ENCODE measurements around the gene ATXN2L. TPM values are rescaled to one million over a fixed set of nuclear protein-coding genes. Genes with fewer than 3 reads are reported as not detected.
A peak's percentile ranks its signal among the peaks of the same experiment; 100 is the strongest.

Gene ATXN2L
- total and polyA plus RNA-seq, 2 of the 13 experiments (the other 11 are each of a cell fraction or from before 2014, with no cell fraction given) = 40.8 to 55.1 TPM

DNA sequence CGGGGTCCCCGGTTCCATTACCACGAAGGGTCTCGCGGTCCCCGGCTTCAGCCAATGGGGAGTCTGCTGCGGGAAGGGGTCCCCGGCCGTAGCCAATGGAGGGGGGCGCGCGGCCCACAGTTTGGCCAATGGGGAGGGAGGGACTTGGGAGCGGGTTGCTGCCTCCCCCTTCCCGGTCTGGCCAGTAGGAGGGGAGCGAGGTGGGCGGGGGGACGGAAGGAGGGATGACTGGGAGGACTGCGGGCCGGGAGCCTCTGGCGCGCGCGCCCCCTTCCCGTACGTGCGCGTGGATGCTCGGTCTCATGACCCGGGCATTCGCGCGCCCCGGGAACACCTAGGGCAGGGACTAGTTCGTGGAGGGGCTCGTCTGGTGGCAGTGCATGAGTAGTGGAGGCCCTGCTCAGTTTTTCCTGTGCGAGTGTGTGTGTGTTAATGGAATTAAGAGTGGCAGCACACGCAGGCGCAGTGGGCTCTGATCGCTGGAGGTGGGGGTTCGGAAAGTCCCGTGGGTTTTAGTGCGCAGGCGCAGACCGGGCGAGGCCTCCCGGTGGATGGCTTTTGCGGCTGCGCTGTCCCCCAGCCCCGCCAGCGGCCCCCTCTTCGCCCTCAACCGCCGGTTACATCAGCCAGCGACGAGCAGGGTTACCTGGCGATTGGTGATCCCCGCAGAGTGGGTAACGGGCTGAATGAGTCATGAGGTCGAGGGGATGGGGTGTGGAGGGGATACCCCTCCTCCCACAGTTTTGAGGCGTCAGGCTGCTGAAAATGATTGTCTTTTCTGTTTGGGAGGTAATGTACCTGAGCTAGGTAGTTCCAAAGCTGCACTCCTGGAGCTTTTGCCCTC is 1.3 kb downstream of the ATXN2L start (continued):
- TF ChIP-seq PREB (CRISPR knock-in tag; IDR thresholded peaks at IDR 0.05) (no peak), ZBTB3 (CRISPR knock-in tag; IDR thresholded peaks at IDR 0.05; ENCODE audit: borderline replicate concordance, low read depth) (peak; percentile 24; the same call in 1 of the 2 replicates), FOXM1 (CRISPR knock-in tag; IDR thresholded peaks at IDR 0.05) (no peak), SRY (CRISPR knock-in tag; IDR thresholded peaks at IDR 0.05) (peak; percentile 52; the same call in 1 of the 2 replicates), ZNF136 (CRISPR knock-in tag; IDR thresholded peaks at IDR 0.05; ENCODE audit: low read depth) (no peak), BRF2 (CRISPR knock-in tag; IDR thresholded peaks at IDR 0.05) (no peak), ZKSCAN1 (IDR thresholded peaks at IDR 0.05; ENCODE audit: low read length) (no peak), SRSF1 (optimal IDR thresholded peaks at IDR 0.05; ENCODE audit: low read depth, low read length) (no peak), ATF7-NPFF (CRISPR knock-in tag; IDR thresholded peaks at IDR 0.05; ENCODE audit: low read depth) (no peak; the same call in 1 of the 2 replicates), KLF16 (CRISPR knock-in tag; IDR thresholded peaks at IDR 0.05) (peak in 1 of 2 experiments; percentile 58; a peak in 2 of 4 replicates), ZNF432 (CRISPR knock-in tag; IDR thresholded peaks at IDR 0.05; ENCODE audit: borderline replicate concordance) (no peak), HES4 (CRISPR knock-in tag; IDR thresholded peaks at IDR 0.05; ENCODE audit: borderline replicate concordance) (no peak; the same call in 1 of the 2 replicates), MXD1 (CRISPR knock-in tag; IDR thresholded peaks at IDR 0.05) (peak; percentile 49), RBFOX2 (IDR thresholded peaks at IDR 0.05; ENCODE audit: low read depth, low read length) (peak; percentile 96), ZFP90 (CRISPR knock-in tag; IDR thresholded peaks at IDR 0.05; ENCODE audit: borderline replicate concordance) (0 out of 2 replicates have a peak, but pooled peaks have one; percentile 67), ZNF317 (CRISPR knock-in tag; IDR thresholded peaks at IDR 0.05) (peak; percentile 25; the same call in 1 of the 2 replicates), ZNF703 (CRISPR knock-in tag; IDR thresholded peaks at IDR 0.05; ENCODE audit: borderline replicate concordance) (no peak), SP1 (IDR thresholded peaks at IDR 0.05) (no peak), SP1 (CRISPR knock-in tag; IDR thresholded peaks at IDR 0.05) (peak; percentile 72), NR1H2 (CRISPR knock-in tag; IDR thresholded peaks at IDR 0.05; ENCODE audit: borderline replicate concordance, low read depth) (no peak)
- TF ChIP-seq, protein P1, sequence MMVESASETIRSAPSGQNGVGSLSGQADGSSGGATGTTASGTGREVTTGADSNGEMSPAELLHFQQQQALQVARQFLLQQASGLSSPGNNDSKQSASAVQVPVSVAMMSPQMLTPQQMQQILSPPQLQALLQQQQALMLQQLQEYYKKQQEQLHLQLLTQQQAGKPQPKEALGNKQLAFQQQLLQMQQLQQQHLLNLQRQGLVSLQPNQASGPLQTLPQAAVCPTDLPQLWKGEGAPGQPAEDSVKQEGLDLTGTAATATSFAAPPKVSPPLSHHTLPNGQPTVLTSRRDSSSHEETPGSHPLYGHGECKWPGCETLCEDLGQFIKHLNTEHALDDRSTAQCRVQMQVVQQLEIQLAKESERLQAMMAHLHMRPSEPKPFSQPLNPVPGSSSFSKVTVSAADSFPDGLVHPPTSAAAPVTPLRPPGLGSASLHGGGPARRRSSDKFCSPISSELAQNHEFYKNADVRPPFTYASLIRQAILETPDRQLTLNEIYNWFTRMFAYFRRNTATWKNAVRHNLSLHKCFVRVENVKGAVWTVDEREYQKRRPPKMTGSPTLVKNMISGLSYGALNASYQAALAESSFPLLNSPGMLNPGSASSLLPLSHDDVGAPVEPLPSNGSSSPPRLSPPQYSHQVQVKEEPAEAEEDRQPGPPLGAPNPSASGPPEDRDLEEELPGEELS (CRISPR knock-in tag; IDR thresholded peaks at IDR 0.05) = peak; percentile 36
- TF ChIP-seq, protein P2, sequence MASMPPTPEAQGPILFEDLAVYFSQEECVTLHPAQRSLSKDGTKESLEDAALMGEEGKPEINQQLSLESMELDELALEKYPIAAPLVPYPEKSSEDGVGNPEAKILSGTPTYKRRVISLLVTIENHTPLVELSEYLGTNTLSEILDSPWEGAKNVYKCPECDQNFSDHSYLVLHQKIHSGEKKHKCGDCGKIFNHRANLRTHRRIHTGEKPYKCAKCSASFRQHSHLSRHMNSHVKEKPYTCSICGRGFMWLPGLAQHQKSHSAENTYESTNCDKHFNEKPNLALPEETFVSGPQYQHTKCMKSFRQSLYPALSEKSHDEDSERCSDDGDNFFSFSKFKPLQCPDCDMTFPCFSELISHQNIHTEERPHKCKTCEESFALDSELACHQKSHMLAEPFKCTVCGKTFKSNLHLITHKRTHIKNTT (CRISPR knock-in tag; IDR thresholded peaks at IDR 0.05) = no peak
